H1 (cell line): Measurements from ENCODE around the gene PCDHGA1. TPM values are rescaled to one million over a fixed set of nuclear protein-coding genes. Genes with fewer than 3 reads are reported as not detected.

ENCODE experiments used
- CTCF ChIA-PET: fragments of 300-600 bp; sonication (Branson Sonifier 250); formaldehyde crosslinking; loops from one replicate; lab custom pipeline; 2021; ENCODE audit not compliant: partially characterized antibody; lab: Charles Lee
- POLR2A ChIA-PET: fragments of 300-600 bp; sonication (Branson Sonifier 250); formaldehyde crosslinking; loops from one replicate; lab custom pipeline; 2021; ENCODE audit warnings: inconsistent platforms; ENCODE audit not compliant: partially characterized antibody; lab: Charles Lee
- DNase-seq, 2 experiments: peaks; one replicate each; pipeline versions ENCODE4 v3.0.0 to v3.0.0-alpha.2; 2010 to 2022; ENCODE audit warnings: low spot score in 2 of 2, low read depth in 1 of 2, mixed read lengths in 1 of 2
- FAIRE-seq: peaks from 2 replicates; lab custom pipeline; 2011; peaks lifted over from hg19 to GRCh38; lab: Jason Lieb, UNC
- H2AFZ ChIP-seq: 2 replicates; pipeline ENCODE4 v1.8.1; 2012; ENCODE audit warnings: low read length, inconsistent platforms
- H2AK5ac ChIP-seq: 2 replicates; pipeline ENCODE4 v1.6.1; 2013; ENCODE audit warnings: low read depth, low read length
- H2BK120ac ChIP-seq: replicated peaks from 2 replicates; pipeline ENCODE3; 2013; ENCODE audit warnings: low read depth, low read length, inconsistent platforms
- H2BK12ac ChIP-seq: 2 replicates; pipeline ENCODE4 v1.6.1; 2013; ENCODE audit warnings: low read depth, low read length
- H2BK15ac ChIP-seq: 2 replicates; pipeline ENCODE4 v1.6.1; 2013; ENCODE audit warnings: low read length
- H2BK20ac ChIP-seq: 2 replicates; pipeline ENCODE4 v1.6.1; 2013; ENCODE audit warnings: low read length
- H2BK5ac ChIP-seq: 2 replicates; pipeline ENCODE4 v1.6.1; 2013; ENCODE audit warnings: low read depth, low read length
- H3K14ac ChIP-seq: 2 replicates; pipeline ENCODE4 v1.6.1; 2013; ENCODE audit warnings: inconsistent platforms; ENCODE audit not compliant: insufficient read length
- H3K18ac ChIP-seq: 2 replicates; pipeline ENCODE4 v1.6.1; 2013; ENCODE audit warnings: low read length; ENCODE audit errors: extremely low read depth
- H3K23ac ChIP-seq: 2 replicates; pipeline ENCODE4 v1.6.1; 2013; ENCODE audit warnings: inconsistent platforms; ENCODE audit not compliant: insufficient read length
- H3K23me2 ChIP-seq: 2 replicates; pipeline ENCODE4 v1.6.1; 2013; ENCODE audit warnings: low read depth, low read length
- H3K27ac ChIP-seq: 2 replicates; pipeline ENCODE4 v1.6.1; 2011; ENCODE audit warnings: low read depth, low read length, inconsistent platforms
- H3K27me3 ChIP-seq, 4 experiments: replicated peaks in 1 of 4; 1 replicate in 1 of 4; 2 replicates in 3 of 4; pipeline versions ENCODE4 v1.6.1 to v1.8.1; 2011 to 2013; ENCODE audit warnings: low read length in 3 of 4, mild to moderate bottlenecking in 3 of 4, inconsistent platforms in 2 of 4, mixed read lengths in 2 of 4, moderate library complexity in 1 of 4; ENCODE audit not compliant: control insufficient read depth in 3 of 4, insufficient read depth in 3 of 4; ENCODE audit errors: extremely low read depth in 1 of 4
- H3K36me3 ChIP-seq, 4 experiments: 2 replicates each; pipeline versions ENCODE4 v1.6.1 to v1.8.1; 2011 to 2013; ENCODE audit warnings: mild to moderate bottlenecking in 4 of 4, low read length in 3 of 4, moderate library complexity in 2 of 4, control low read depth in 1 of 4, inconsistent platforms in 1 of 4; ENCODE audit not compliant: insufficient read depth in 4 of 4, control insufficient read depth in 2 of 4
- H3K4ac ChIP-seq: replicated peaks from 2 replicates; pipeline ENCODE3; 2013; ENCODE audit warnings: low read length, low read depth, mixed read lengths, inconsistent platforms; ENCODE audit not compliant: insufficient read length
- H3K4me1 ChIP-seq, 4 experiments: replicated peaks in 1 of 4; 1 replicate in 1 of 4; 2 replicates in 3 of 4; pipeline versions ENCODE4 v1.6.1 to v1.8.1; 2011 to 2013; ENCODE audit warnings: low read length in 3 of 4, inconsistent platforms in 2 of 4, mixed read lengths in 1 of 4; ENCODE audit not compliant: insufficient read depth in 4 of 4, control insufficient read depth in 3 of 4
- H3K4me2 ChIP-seq, 2 experiments: 2 replicates each; pipeline versions ENCODE4 v1.6.1 to v1.8.1; 2011 to 2013; ENCODE audit warnings: low read depth in 2 of 2, low read length in 2 of 2, control low read depth in 1 of 2, inconsistent platforms in 1 of 2, mild to moderate bottlenecking in 1 of 2; ENCODE audit not compliant: insufficient read depth in 1 of 2
- H3K4me3 ChIP-seq, 4 experiments: fragments of 200-600, 300-600 bp in 1 of 4; sonication (generic), shearing (Covaris generic), sonication (Bioruptor Twin) in 1 of 4; 2 replicates each; pipeline versions ENCODE4 v1.5.1 to v1.8.1; 2011 to 2016; ENCODE audit warnings: low read length in 4 of 4, low read depth in 3 of 4, control low read depth in 2 of 4, inconsistent platforms in 2 of 4, mild to moderate bottlenecking in 2 of 4, mixed read lengths in 1 of 4, moderate library complexity in 1 of 4; ENCODE audit not compliant: insufficient read depth in 2 of 4; ENCODE audit errors: extremely low read depth in 1 of 4
- H3K56ac ChIP-seq: replicated peaks from 2 replicates; pipeline ENCODE3; 2013; ENCODE audit warnings: low read depth, mild to moderate bottlenecking, mixed read lengths, low read length, inconsistent platforms; ENCODE audit not compliant: insufficient read length
- H3K79me1 ChIP-seq: 2 replicates; pipeline ENCODE4 v1.6.1; 2013; ENCODE audit warnings: low read depth, low read length, control low read depth
- H3K79me2 ChIP-seq, 2 experiments: 2 replicates each; pipeline versions ENCODE4 v1.6.1 to v1.8.1; 2012 to 2013; ENCODE audit warnings: low read length in 2 of 2, mild to moderate bottlenecking in 2 of 2, inconsistent platforms in 1 of 2; ENCODE audit not compliant: insufficient read depth in 2 of 2, control insufficient read depth in 1 of 2
- H3K9ac ChIP-seq, 4 experiments: replicated peaks in 1 of 4; 1 replicate in 1 of 4; 2 replicates in 3 of 4; pipeline versions ENCODE4 v1.6.1 to v1.8.1; 2011 to 2013; ENCODE audit warnings: low read depth in 3 of 4, low read length in 3 of 4, control low read depth in 2 of 4, mild to moderate bottlenecking in 2 of 4, moderate library complexity in 2 of 4, inconsistent platforms in 1 of 4; ENCODE audit errors: extremely low read depth in 1 of 4
- H3K9me3 ChIP-seq, 2 experiments: 2 replicates each; pipeline versions ENCODE4 v1.6.1 to v1.8.1; 2012 to 2013; ENCODE audit warnings: mild to moderate bottlenecking in 2 of 2, moderate library complexity in 2 of 2, control low read depth in 1 of 2, inconsistent platforms in 1 of 2, low read depth in 1 of 2, low read length in 1 of 2, mixed read lengths in 1 of 2; ENCODE audit not compliant: insufficient read depth in 2 of 2
- H4K20me1 ChIP-seq, 2 experiments: replicated peaks in 1 of 2; 2 replicates each; pipeline versions ENCODE3 to v1.8.1; 2011 to 2013; ENCODE audit warnings: inconsistent platforms in 2 of 2, low read length in 2 of 2, mild to moderate bottlenecking in 1 of 2; ENCODE audit not compliant: insufficient read depth in 2 of 2, control insufficient read depth in 1 of 2
- H4K5ac ChIP-seq: 2 replicates; pipeline ENCODE4 v1.6.1; 2013; ENCODE audit warnings: low read length, low read depth, mixed read lengths, inconsistent platforms; ENCODE audit not compliant: insufficient read length
- H4K8ac ChIP-seq: 2 replicates; pipeline ENCODE4 v1.8.0; 2013; ENCODE audit warnings: mild to moderate bottlenecking, moderate library complexity, low read length, inconsistent platforms; ENCODE audit not compliant: insufficient read depth; ENCODE audit errors: extremely low read depth
- H4K91ac ChIP-seq: replicated peaks from 2 replicates; pipeline ENCODE3; 2013; ENCODE audit warnings: low read length, mixed read lengths, inconsistent platforms; ENCODE audit not compliant: insufficient read length
- CBX5 ChIP-seq: fragments of 300-800, 300-1000 bp; sonication (generic); IDR thresholded peaks from 2 replicates; pipeline ENCODE4 v1.7.1; 2016; ENCODE audit warnings: antibody characterized with exemption, low read length, low read depth
- CEBPB ChIP-seq: IDR thresholded peaks from 2 replicates; pipeline ENCODE4 v1.6.1; 2012; ENCODE audit warnings: low read depth, low read length
- CHD1 ChIP-seq: IDR thresholded peaks from 2 replicates; pipeline ENCODE4 v1.6.1; 2012; ENCODE audit warnings: low read depth, low read length, improper control_type of control experiment
- EZH2 ChIP-seq: fragments of 200-600 bp; sonication (generic); IDR thresholded peaks from 2 replicates; pipeline ENCODE4 v1.7.1; 2012; ENCODE audit warnings: low read depth, mild to moderate bottlenecking, moderate library complexity, low read length, inconsistent platforms; ENCODE audit not compliant: severe bottlenecking
- HDAC6 ChIP-seq: IDR thresholded peaks from one replicate; pipeline ENCODE4 v1.7.1; 2012; ENCODE audit warnings: low read depth, mild to moderate bottlenecking, inconsistent platforms, low read length, moderate library complexity
- JUND ChIP-seq: IDR thresholded peaks from 2 replicates; pipeline ENCODE4 v1.6.1; 2011; ENCODE audit warnings: mild to moderate bottlenecking, improper control_type of control experiment, low read length
- KDM5A ChIP-seq: fragments of 200-600 bp; IDR thresholded peaks from 2 replicates; pipeline ENCODE4 v1.7.1; 2012; ENCODE audit warnings: mild to moderate bottlenecking, low read length, inconsistent platforms, mixed read lengths
- MAFK ChIP-seq: IDR thresholded peaks from 2 replicates; pipeline ENCODE4 v1.6.1; 2012; ENCODE audit warnings: low read depth, mild to moderate bottlenecking, improper control_type of control experiment, low read length
- MAX ChIP-seq: IDR thresholded peaks from 2 replicates; pipeline ENCODE4 v1.6.1; 2012; ENCODE audit warnings: inconsistent platforms
- PHF8 ChIP-seq: fragments of 200-600 bp; sonication (generic); conservative IDR thresholded peaks from 2 replicates; pipeline ENCODE4 v1.7.1; 2012; ENCODE audit warnings: low read depth, mild to moderate bottlenecking, inconsistent platforms, low read length, moderate library complexity
- SIRT6 ChIP-seq: IDR thresholded peaks from one replicate; pipeline ENCODE4 v1.7.1; 2012; ENCODE audit warnings: low read length, inconsistent platforms
- SRF ChIP-seq: IDR thresholded peaks from 2 replicates; pipeline ENCODE4 v1.6.1; 2011; ENCODE audit warnings: mild to moderate bottlenecking, low read depth, low read length, moderate library complexity
- YY1 ChIP-seq: IDR thresholded peaks from 2 replicates; pipeline ENCODE4 v1.6.1; 2011; ENCODE audit warnings: low read depth, mild to moderate bottlenecking, low read length
- ZNF274 ChIP-seq: IDR thresholded peaks from 2 replicates; pipeline ENCODE4 v1.7.0; 2012; ENCODE audit warnings: low read length, borderline replicate concordance; ENCODE audit errors: extremely low read depth
- WGBS, 2 experiments: shearing (Covaris generic) in 1 of 2; methylation state at CpG; one replicate each; pipeline versions ENCODE4 v1.1.6 to v1.1.7; 2013 to 2015; ENCODE audit warnings: low lambda C conversion rate in 2 of 2, mixed read lengths in 2 of 2, inconsistent platforms in 1 of 2, low coverage in 1 of 2, missing lambda C conversion rate in 1 of 2; ENCODE audit not compliant: insufficient replicate concordance in 2 of 2, insufficient coverage in 1 of 2, insufficient read length in 1 of 2; ENCODE audit errors: extremely low coverage in 1 of 2, missing lambda C conversion rate in 1 of 2; 5-methylcytosine and 5-hydroxymethylcytosine counted together
- polyA plus RNA-seq, 7 experiments: library from polyadenylated mRNA; depleted of rRNA in 3 of 7; stranded (reverse) in 5 of 7; unstranded in 2 of 7; fragments of >200 nt in 5 of 7; fragments of 200-250 nt in 2 of 7; gene quantifications; 1 replicate in 5 of 7; 2 replicates in 1 of 7; 4 replicates in 1 of 7; pipeline versions ENCODE4 v1.2.1 to v1.2.3, GENCODE V29; 2011 to 2013; ENCODE audit warnings: missing spikeins in 2 of 7, mixed read lengths in 2 of 7
- total RNA-seq: library from RNA; stranded (reverse); fragmentation: NEBNext Ultra II Directional; extraction: Animal tissue kit (Norgen Biotek cat#: 25700); gene quantifications from 2 replicates; pipeline ENCODE4 v1.2.1, GENCODE V29; 2021
- TF ChIP-seq, protein P1 (sequence below): IDR thresholded peaks from 2 replicates; pipeline ENCODE4 v1.6.1; 2012; ENCODE audit warnings: inconsistent platforms

PCDHGA1 gene
- total and polyA plus RNA-seq, 2 of the 8 experiments (the other 6 are each of a cell fraction or from before 2014, with no cell fraction given), result 0.57 to 0.89 TPM

GRCh38 chr5:141543053-141543452 lies 212.7 kb downstream of the PCDHGA1 start:
- WGBS, 2 experiments, result 100% methylated on average over 2 of the region's 2 CpGs; no CpG with 5 or more reads in 1 of the 2 experiments
- TF ChIP-seq CBX5, result no peak
- TF ChIP-seq KDM5A, result no peak
- TF ChIP-seq ZNF274, result no peak
- TF ChIP-seq HDAC6, result no peak
- no peak for TF ChIP-seq MAFK
- TF ChIP-seq CEBPB, result no peak
- TF ChIP-seq EZH2, result no peak
- no peak for TF ChIP-seq YY1
- no peak for TF ChIP-seq JUND
- TF ChIP-seq MAX, result no peak
- TF ChIP-seq PHF8, result no peak
- TF ChIP-seq CHD1, result no peak
- TF ChIP-seq SRF, result no peak
- TF ChIP-seq SIRT6, result no peak
- TF ChIP-seq, protein P1, sequence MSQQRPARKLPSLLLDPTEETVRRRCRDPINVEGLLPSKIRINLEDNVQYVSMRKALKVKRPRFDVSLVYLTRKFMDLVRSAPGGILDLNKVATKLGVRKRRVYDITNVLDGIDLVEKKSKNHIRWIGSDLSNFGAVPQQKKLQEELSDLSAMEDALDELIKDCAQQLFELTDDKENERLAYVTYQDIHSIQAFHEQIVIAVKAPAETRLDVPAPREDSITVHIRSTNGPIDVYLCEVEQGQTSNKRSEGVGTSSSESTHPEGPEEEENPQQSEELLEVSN, result no peak

More at GRCh38 chr5:141543053-141543452, 212.7 kb downstream of the PCDHGA1 start:
- Histone ChIP-seq H3K14ac (no peak overlapping the region), H2AK5ac (no peak overlapping the region), H2BK15ac (no peak overlapping the region), H3K79me1 (no peaks in the 10 kb centered on the region), H3K9ac (no peak overlapping the region), H3K18ac (no peak overlapping the region), H3K23ac (no peak overlapping the region), H2BK5ac (no peak overlapping the region), H3K4me3 (no peak overlapping the region), H3K56ac (no peak overlapping the region), H4K5ac (no peak overlapping the region), H3K9me3 (peaks cover 6 to 7% of the 10 kb centered on the region in 2 experiments; a peak in 3 of 4 replicates), H3K27ac (no peak overlapping the region), H3K36me3 (peaks cover 0 to 5% (median 0%) of the 10 kb centered on the region in 4 experiments; a peak in 1 of 8 replicates), H3K4me1 (no peaks in the 10 kb centered on the region), H3K23me2 (no peaks in the 10 kb centered on the region; the same call in 1 of the 2 replicates), H3K4ac (no peak overlapping the region), H3K79me2 (no peaks in the 10 kb centered on the region), H2AFZ (no peak overlapping the region), H2BK20ac (no peak overlapping the region), H2BK120ac (no peak overlapping the region), H2BK12ac (no peak overlapping the region), H4K91ac (no peak overlapping the region), H4K20me1 (no peaks in the 10 kb centered on the region), H4K8ac (no peak overlapping the region), H3K27me3 (no peaks in the 10 kb centered on the region), H3K4me2 (no peak overlapping the region)
- FAIRE-seq (no peak), DNase-seq (no peak)
- POLR2A ChIA-PET, result no interaction called here
- CTCF ChIA-PET, result interaction anchor here (0.7 to 1.6 kb wide), 3 partner anchors 14 to 125 kb away, joined by 3 to 9 read pairs (median 3); partner anchors contain the start of gene PCDHGB7
